Prostate gland (tissue), 2 donors: Measurements from ENCODE around the gene IL13.

Experiments used
- CTCF ChIP-seq, 4 experiments: fragments of 200-600 bp in 2 of 4; fragments of 450-650 bp in 2 of 4; sonication (generic) in 2 of 4; IDR thresholded peaks; 1 replicate in 3 of 4; 2 replicates in 1 of 4; pipeline ENCODE4 v1.5.1; 2016 to 2019; ENCODE audit warnings: antibody characterized with exemption in 4 of 4, mild to moderate bottlenecking in 2 of 4, moderate library complexity in 2 of 4
- POLR2A ChIP-seq: fragments of 450-650 bp; IDR thresholded peaks from one replicate; pipeline ENCODE4 v1.6.1; 2016; ENCODE audit warnings: antibody characterized with exemption, mild to moderate bottlenecking
- POLR2AphosphoS5 ChIP-seq: sonication (generic); formaldehyde crosslinking; IDR thresholded peaks from one replicate; pipeline ENCODE4 v1.6.1; 2017; ENCODE audit warnings: antibody characterized with exemption

- TF ChIP-seq CTCF (IDR thresholded peaks at IDR 0.05) = no peak
- TF ChIP-seq POLR2AphosphoS5 = no peak
- no peak for TF ChIP-seq POLR2A
Observed at GRCh38 chr5:132662925-132663770, 5.2 kb downstream of the IL13 start.
